GM18519 (cell line): ENCODE results near the gene ARL8A.

Source experiments
- ATAC-seq: cut with Tn5 transposase; IDR thresholded peaks from one replicate; pipeline ENCODE4 v1.9.1; 2021; ENCODE audit warnings: mild to moderate bottlenecking, moderate library complexity; ENCODE audit not compliant: unreplicated experiment, low FRiP score

Gene ARL8A

DNA sequence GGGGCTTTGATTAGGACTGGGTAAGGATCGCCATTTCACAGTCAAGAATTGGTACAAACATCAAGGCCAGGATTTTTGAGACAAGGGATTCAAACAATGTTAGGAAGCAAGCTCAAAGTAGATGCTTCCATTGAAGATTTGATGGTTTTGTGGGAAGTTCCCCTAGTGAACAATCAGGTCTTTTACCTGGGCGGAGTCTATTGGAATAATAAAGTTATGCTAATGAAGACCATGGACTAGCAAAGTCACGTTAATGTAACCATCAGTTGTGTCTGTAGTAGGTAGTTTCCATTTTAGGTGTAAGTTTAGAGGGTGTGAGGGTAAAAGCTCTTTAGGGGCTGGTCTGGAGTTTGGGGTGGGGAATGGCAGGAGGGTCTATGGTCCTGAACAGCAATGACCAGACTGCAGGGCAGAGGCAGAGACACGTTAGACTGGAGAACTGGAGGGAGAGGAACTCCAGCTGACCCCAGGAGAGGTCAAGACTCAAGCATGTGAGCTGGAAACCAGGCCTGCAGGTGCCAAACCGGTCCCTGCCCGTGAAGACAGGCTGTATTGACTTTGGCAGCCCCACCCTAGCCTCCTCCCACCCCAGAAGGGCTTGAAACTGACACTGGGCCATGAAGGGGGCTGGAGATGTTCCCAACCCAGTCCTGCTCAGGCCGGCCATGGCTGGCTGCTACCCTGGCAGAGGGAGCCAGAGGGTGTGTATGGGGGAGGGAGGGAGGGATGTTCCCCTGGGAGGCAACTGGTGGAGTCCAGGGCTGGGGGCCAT lies 57.8 kb downstream of the ARL8A start:
- no peak for ATAC-seq

DNA sequence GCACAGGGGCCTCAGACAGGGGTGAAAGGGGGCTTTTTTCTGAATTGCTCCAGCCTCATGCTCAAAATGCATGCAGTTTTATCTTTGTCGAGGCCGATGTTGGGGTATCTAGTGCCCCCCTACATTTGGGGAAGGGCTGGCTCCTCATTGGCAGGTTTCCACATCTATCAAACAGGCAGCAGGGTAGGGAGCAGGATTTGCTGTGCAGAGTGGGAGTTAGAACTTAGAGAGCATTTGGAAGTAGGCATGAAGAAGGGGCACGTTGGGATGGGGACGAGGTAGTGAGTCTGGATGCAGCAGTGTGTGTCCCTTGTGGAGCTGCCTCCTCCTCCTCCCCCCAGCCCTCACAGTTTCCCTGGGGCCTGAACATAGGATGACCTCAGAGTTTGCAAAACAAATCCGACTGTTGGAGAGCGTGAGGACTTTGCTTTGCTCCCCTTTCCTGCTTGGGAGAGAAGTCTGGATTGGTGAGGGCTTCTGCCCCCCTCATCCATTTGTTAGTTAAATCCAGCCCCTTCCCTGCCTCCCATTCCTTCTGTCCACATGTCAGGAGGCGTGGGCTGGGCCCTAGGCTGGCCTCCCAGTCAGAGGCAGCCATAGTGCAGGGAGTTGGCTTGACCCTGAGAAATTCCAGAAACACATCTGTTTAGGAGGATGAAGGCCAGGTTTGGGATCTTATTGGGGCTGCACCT lies 58.7 kb downstream of the ARL8A start:
- no peak for ATAC-seq

DNA sequence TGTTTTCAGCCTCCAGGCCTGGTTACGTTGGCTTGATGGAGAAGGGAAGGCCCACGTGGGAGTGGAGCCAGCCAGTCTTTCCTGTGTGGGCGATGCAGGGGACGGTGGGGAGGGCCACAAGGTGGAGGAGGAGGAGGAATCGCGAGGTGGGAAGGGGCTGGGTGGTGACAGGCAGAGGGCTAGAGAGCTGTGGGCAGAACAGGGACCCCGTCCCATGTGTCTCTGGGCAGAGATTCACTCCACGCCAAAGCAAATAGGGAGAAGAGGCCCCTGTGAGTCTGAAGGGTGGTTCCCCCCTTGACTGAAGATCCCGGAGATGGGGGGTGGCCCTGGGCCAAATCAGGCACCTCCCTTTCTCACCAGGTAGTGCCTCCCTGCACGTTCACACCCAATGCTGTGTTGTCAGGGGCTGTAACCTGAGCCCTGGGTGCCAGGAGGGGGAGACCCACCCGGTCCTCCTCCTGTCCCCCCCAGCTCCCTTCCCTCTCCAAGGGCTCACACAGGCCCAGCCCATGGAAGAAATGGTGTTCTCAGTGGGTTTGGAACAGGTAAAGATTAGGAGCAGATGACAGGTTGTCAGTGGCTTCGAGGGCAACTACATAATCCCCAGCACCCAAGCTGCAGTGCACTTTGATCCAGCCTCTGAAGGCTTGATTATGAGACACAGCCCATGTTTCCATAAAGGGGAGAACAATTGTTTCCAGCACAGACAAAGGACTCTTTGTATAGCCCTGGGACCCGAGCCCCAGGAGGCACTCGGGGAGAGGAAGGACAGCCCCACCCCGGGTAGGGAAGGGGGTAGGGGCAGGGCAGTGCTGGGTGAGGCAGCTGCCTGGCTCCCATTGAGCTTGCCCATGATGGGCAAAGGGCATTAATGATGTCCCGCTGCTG lies 59.5 kb downstream of the ARL8A start:
- no peak for ATAC-seq
